ENCODE results near the gene EPM2A.

Gene EPM2A

GRCh38 chr6:145731447-145731846 is 3.9 kb downstream of the EPM2A start:
- no peak for TF ChIP-seq CTCF (IDR thresholded peaks at IDR 0.05; ENCODE audit: insufficient read depth, missing control alignments)
- DNase-seq (ENCODE audit: insufficient read length, low spot score) (no peak), FAIRE-seq (no peak)

- FAIRE-seq = no peak
- no peak for DNase-seq (ENCODE audit: insufficient read length, low spot score)
- no peak for TF ChIP-seq CTCF (IDR thresholded peaks at IDR 0.05; ENCODE audit: insufficient read depth, missing control alignments)
These were observed 5.4 kb downstream of the EPM2A start for GRCh38 chr6:145729887-145730286.

- FAIRE-seq (no peak), DNase-seq (ENCODE audit: insufficient read length, low spot score) (no peak)
These were observed 6.6 kb downstream of the EPM2A start for GRCh38 chr6:145728444-145729385.

GRCh38 chr6:145727817-145728388 is 7.4 kb downstream of the EPM2A start:
- no peak for DNase-seq (ENCODE audit: insufficient read length, low spot score)
- TF ChIP-seq CTCF (IDR thresholded peaks at IDR 0.05; ENCODE audit: insufficient read depth, missing control alignments) = no peak
- no peak for FAIRE-seq

More at GRCh38 chr6:145728444-145729385, 6.6 kb downstream of the EPM2A start:
- no peak for TF ChIP-seq CTCF (IDR thresholded peaks at IDR 0.05; ENCODE audit: insufficient read depth, missing control alignments)

GRCh38 chr6:145725570-145725969 is 9.8 kb downstream of the EPM2A start:
- no peak for FAIRE-seq
- no peak for TF ChIP-seq CTCF (IDR thresholded peaks at IDR 0.05; ENCODE audit: insufficient read depth, missing control alignments)
- DNase-seq (ENCODE audit: insufficient read length, low spot score) = no peak

GRCh38 chr6:145723646-145724045 is 11.7 kb downstream of the EPM2A start:
- no peak for TF ChIP-seq CTCF (IDR thresholded peaks at IDR 0.05; ENCODE audit: insufficient read depth, missing control alignments)
- DNase-seq (ENCODE audit: insufficient read length, low spot score) (no peak), FAIRE-seq (no peak)

GRCh38 chr6:145722190-145722589 is 13.1 kb downstream of the EPM2A start:
- FAIRE-seq (no peak), DNase-seq (ENCODE audit: insufficient read length, low spot score) (no peak)
- TF ChIP-seq CTCF (IDR thresholded peaks at IDR 0.05; ENCODE audit: insufficient read depth, missing control alignments) = no peak
